Stimulated activated CD8-positive, alpha-beta memory T cell treated with anti-CD3 and anti-CD28 coated beads, Interleukin-15, amount 100 ng/mL, for 24 hours (primary cell): Measurements from ENCODE around the gene SLC2A6.

Experiments used
- DNase-seq: peaks from one replicate; pipeline ENCODE4 v3.0.0-alpha.2; 2020; ENCODE audit warnings: low read depth

The SLC2A6 gene

DNA sequence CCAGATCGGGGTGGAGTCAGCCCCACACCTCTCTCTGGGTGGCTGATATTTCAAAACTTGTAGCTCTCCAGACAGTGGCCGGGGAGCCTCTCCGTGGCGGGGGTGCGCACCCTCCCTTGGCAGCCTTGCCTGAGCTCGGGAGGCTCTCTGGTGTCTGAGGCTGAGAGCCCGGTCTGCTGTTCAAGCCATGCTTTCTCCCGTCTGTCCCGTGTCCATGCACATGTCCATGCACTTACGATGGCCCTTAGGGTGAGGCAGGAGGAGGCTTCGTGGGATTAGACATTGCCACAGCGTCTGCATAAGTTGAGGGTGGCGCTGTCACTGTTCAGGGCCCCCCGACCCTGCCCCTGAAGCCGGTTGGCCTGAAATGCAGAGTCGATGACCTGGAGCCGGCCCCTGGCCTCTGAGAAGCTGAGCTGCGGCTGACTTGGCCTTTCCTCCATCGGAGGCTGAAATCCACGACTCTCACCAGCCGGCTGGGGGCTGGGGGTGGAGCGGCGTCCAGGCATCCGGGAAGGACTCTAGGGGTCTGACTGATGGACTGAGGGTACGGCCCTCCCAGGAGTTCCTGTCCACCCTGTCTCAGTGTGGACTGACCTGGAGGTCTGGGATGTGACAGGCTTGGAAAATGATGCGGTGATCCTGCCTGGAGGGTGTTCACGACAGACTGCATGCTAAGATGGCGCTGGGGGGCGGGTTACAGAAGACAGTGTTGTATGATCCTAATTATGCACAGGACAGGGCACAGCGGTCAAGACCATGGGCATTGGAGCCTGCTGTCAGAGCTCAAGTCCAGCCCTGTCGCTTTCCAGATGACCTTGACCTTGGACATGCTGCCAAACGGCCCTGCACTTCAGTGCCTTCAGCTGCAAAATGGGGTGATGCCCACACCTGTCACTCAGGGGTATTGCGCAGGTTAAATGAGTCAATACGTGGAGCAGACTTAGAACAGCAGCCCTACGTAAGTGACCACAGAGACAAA lies 18.3 kb upstream of the SLC2A6 start:
- DNase-seq: no peak

DNA sequence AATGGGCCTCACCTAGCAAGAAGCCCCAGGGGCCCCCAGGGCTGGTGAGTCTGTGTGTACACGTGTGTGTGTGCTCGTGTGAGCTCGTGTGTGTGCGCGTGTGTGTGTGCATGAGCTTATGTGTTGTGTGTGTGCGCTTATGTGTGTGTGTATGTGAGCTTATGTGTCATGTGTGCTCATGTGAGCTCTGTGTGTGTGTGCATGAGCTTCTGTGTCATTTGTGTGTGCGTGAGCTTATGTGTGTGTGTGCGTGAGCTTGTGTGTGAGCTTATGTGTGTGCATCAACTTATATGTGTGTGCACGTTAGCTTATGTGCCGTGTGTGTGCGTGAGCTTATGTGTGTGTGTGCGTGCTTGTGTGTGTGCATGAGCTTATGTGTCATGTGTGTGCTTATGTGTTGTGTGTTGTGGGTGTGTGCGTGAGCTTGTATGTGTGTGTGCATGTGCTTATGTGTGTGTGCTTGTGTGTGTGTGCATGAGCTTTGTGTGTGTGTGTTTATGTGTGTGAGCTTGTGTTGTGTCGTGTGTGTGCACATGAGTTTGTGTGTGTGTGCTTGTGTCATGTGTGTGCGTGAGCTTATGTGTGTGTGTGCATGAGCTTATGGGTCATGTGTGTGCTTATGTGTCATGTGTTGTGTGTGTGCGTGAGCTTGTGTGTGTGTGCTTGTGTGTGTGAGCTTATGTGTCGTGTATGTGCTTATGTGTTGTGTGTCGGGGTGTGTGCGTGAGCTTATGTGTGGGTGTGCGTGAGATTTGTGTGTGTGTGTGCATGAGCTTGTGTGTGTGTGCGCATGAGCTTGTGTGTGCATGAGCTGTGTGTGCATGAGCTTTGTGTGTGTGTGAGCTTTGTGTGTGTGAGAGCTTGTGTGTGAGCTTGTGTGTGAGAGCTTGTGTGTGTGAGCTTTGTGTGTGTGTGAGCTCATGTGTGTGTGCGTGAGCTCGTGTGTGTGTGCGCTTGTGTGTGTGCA lies 16.7 kb upstream of the SLC2A6 start:
- DNase-seq: no peak

GRCh38 chr9:133494636-133495326 lies 15.9 kb upstream of the SLC2A6 start:
- no peak for DNase-seq

- no peak for DNase-seq
These were observed 15.1 kb upstream of the SLC2A6 start for GRCh38 chr9:133493845-133494540.

DNA sequence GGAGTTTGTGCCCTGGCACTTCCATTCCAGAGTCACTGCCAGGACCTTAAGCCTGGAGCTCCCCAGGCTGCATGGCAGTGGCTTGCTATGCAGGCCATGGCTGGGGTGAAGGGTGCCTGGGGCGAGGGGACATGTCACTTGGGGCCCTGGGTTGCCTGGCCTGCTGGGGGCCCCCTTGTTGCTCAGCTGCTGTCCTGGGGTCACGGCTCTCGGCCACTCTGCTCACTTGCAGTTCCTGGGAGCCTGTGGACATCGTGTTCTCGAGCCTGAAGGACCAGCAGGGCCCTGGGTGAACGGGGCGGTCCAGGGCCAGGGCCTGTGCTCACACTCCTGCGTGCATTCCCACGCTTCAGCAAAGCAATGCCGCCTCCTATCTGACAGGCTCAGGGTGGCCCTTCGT lies 14.5 kb upstream of the SLC2A6 start:
- no peak for DNase-seq

GRCh38 chr9:133492061-133493021 lies 13.4 kb upstream of the SLC2A6 start:
- no peak for DNase-seq

DNA sequence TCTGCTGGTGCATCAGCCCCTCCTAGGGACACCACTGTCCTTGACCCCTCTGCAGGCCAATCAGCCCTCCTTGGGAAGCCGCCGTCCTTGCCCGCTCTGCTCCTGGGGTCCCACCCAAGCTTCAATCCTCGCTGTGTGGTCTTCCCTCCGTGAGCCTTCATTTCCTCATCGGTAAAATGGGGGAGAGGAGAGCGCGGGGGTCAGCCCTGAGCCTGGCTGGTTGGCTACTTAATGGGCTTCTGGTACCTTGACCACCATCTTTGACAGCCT lies 12.7 kb upstream of the SLC2A6 start:
- no peak for DNase-seq

GRCh38 chr9:133490865-133491655 lies 12.2 kb upstream of the SLC2A6 start:
- DNase-seq: no peak

DNA sequence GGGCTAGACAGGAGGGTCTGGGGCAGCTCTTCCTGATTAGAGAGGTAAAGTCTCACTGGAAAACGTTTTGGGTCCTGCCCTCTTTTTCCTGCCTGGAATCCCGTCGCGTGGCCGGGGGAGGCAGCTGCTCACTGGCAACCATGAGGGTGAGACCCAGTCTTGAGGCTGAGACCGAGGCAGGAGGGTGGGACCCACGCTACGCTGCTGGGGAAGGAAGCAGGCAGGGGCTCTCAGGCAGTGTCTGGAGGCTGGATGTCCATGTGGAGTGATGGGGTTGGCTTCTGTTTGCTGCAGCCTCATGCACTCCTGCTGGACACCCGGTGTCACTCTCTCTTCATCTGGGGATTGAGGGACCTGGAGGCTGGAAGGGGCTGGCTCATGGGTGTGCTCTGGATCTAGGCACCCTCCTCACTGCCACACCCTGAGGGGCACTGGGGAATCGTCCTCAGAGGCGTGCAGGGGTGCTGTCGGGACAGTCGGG lies 11.3 kb upstream of the SLC2A6 start:
- no peak for DNase-seq

GRCh38 chr9:133489253-133490190 lies 10.6 kb upstream of the SLC2A6 start:
- DNase-seq: no peak

DNA sequence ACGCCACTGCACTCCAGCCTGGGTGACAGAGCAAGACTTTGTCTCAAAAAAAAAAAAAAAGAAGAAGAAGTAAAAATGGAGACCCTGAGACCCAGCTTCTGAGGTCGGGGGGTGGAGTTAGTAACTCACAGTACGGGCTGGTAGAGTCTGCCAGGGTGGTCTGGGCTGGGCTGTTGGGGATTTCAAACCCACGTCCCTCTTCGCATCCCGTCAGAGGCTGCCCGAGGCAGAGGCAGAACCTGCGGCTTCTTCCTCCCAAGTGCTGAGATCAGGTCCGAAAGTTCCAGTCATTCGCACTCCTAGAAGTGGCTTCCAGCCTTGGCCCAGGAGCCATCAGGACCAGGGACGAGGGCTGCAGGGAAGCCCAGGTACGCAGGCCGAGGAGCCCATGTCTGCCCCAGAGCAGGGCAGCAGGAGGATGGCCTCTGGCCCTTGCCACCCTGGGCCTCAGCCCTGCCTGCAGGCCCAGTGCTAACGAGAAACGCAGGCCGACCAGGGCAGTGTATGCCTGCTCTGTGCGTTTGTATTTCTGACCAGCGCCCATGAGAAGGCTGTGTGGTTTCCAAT lies 9.9 kb upstream of the SLC2A6 start:
- DNase-seq: no peak

- DNase-seq: no peak
These were observed 8.4 kb upstream of the SLC2A6 start for GRCh38 chr9:133487331-133487725.

- DNase-seq: no peak
These were observed 6.8 kb upstream of the SLC2A6 start for GRCh38 chr9:133485531-133486260.

DNA sequence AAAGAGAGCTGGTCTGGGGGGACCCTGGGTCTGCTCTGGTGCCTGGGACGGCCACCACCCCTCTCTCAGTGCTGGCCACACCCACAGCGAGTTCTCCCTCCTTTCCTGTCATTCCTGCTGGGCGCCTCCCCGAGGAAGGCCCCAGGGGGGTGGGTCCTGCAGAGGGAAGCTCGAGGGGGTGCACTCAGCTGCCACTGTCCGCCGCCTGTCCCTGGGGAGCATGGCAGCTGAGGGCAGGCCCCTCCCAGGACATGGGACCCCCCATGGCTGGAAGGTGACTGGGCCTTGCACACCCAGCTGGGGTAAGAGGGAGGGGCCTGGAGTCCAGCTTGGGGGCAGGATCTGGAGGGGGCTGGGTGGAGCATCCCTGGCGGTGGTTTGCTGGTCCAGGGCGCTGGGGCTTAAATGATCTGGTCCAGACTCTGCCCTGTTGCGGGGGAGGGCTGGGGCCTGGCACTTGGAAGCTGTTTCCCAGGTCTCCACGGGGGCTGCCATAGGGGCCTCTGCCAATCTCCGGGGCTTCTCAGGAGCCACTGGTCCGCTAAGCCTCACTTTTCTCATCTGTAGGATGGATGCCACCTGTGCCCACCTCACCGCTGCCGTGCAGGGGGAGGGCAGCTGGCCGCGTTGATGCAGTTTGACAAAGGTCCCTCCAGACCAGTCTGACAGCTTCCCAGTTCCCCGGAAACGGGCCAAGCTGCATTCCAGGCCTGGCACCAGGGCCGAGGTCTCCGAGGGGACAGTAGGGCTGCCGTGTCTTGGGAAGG lies 6.0 kb upstream of the SLC2A6 start:
- DNase-seq: no peak

GRCh38 chr9:133483611-133484010 lies 4.7 kb upstream of the SLC2A6 start:
- DNase-seq: no peak

DNA sequence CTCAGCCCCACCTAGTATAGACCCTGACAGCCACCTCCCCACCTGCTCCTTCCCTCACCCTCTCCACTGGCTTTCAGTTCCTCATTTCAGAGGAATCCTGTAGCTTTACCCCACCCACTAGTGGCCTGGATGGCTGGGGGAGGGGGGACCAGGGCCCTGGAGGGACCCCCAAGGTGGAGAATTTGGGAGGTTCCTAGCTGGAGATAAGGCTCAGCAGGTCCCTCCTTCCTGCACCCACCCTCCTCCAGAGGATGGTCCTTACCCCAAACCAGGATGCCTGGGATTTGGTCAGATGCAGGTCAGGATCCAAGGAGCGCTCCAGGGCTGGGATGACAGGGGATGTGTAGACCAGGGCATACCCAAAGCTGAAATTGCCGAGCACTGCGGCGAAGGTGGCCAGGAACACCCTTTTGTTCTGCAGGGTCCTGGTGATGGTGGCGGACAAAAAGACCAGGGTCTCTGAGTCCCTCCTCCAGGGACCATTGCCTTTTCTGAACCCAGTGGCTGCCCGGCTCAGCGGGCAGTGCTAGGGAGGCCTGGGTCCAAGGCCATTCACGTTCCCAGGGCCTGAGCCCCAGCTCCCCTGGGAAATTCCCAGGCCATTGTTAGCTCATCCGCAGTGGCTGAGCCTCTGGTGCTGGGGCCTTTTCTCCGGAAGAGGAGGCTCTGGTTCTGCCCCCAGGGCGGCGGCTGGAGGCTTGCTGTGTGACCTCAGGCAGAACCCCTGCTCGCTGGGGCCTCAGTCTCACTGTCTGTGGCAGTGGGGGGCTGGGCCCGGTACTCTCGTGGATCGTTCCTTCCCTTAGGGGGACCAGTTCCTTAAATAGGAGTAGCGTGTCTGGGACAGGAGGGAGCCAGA lies 678 bp downstream of the SLC2A6 start:
- no peak for DNase-seq
